Epithelial cell of proximal tubule (primary cell): ENCODE results near the gene SPAG4. TPM values are rescaled to one million over a fixed set of nuclear protein-coding genes. Genes with fewer than 3 reads are reported as not detected.

ENCODE experiments used
- DNase-seq: peaks from one replicate; pipeline ENCODE4 v3.0.0-alpha.2; 2011; ENCODE audit warnings: low read depth
- H3K4me3 ChIP-seq: 2 replicates; pipeline ENCODE4 v1.5.1; 2011; ENCODE audit warnings: low read depth, mild to moderate bottlenecking, low read length
- total RNA-seq: library from RNA; depleted of rRNA; stranded (reverse); fragments of >200 nt; gene quantifications from 2 replicates; pipeline ENCODE4 v1.2.3, GENCODE V29; 2015
- TF ChIP-seq, protein P1 (sequence below): conservative IDR thresholded peaks from 2 replicates; pipeline ENCODE4 v1.5.1; 2012; ENCODE audit warnings: low read depth, mild to moderate bottlenecking, low read length

The SPAG4 gene
- total RNA-seq, 1 donor from 2014 or later = 15.9 TPM

DNA sequence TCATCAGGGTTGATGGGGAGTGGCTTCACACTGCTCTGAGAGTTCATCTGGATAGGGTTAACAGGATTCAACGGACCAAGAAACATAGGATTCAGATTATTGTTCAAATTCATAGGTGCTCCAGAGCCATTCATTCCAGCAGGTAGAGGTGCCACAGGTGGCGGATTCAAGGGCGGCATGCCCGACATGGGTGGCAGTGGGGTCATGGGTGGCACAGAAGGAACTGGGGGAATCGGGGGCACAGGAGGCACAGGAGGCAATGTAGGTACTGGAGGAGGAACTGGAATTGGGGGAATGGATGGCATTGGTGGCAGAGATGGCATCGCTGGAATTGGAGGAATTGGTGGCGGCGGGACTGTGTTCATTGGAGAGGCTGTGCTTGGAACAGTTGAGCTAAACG is 38.8 kb downstream of the SPAG4 start:
- DNase-seq = no peak
- no peak overlapping the region for H3K4me3 ChIP-seq
- TF ChIP-seq, protein P1, sequence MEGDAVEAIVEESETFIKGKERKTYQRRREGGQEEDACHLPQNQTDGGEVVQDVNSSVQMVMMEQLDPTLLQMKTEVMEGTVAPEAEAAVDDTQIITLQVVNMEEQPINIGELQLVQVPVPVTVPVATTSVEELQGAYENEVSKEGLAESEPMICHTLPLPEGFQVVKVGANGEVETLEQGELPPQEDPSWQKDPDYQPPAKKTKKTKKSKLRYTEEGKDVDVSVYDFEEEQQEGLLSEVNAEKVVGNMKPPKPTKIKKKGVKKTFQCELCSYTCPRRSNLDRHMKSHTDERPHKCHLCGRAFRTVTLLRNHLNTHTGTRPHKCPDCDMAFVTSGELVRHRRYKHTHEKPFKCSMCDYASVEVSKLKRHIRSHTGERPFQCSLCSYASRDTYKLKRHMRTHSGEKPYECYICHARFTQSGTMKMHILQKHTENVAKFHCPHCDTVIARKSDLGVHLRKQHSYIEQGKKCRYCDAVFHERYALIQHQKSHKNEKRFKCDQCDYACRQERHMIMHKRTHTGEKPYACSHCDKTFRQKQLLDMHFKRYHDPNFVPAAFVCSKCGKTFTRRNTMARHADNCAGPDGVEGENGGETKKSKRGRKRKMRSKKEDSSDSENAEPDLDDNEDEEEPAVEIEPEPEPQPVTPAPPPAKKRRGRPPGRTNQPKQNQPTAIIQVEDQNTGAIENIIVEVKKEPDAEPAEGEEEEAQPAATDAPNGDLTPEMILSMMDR = no peak

DNA sequence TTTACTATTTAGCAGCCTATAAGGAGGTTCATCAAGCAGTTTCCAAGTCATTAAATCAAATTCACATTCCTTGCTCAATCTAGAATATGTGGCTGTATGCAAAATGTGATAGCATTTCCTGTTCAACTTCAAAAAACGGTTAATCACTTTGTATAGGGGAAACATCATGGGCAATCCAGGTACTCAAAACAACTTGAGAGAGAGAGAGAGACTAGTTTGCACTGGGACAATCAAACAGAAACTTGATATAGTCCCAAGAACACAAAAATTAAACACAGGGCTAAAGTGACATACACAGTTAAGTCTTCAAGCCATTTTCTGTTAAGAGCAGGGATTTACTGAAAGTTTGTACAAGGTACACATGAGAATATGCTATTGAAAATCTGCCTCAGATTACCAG is 41.6 kb downstream of the SPAG4 start:
- DNase-seq = no peak
- H3K4me3 ChIP-seq = no peak overlapping the region
- TF ChIP-seq, protein P1 = no peak

DNA sequence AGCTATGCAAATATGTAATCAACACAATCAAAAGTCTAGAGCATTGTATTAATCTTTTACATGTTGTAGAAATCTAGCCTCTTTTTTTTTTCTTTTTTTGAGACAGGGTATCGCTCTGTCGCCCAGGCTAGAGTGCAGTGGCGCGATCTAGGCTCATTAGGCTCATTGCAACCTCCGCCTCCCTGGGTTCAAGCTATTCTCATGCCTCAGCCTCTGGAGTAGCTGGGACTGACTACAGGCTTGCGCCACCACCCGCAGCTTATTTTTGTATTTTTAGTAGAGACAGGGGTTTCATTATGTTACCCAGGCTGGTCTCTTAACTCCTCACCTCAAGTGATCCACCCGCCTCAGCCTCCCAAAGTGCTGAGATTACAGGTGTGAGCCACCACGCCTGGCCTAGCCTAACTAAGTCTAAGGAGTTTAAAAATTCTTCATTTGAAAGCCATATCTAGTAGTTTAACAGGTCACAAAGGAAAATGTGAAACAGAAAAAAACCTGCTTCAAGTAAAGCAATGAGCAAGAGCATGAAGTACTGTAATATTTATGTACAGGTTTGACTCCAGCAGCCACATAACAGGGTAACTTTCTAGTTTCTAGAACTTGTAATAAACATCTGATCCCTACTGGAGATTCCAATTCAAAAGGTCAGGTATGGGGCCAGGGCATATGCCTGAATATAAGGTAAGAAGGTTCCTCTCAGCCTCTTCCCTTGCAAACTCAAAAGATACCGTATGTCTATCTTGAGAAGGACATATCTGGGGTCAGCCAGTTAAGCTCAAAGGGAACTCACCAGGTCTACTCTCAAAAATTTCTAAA is 44.7 kb downstream of the SPAG4 start:
- no peak for DNase-seq
- TF ChIP-seq, protein P1 = no peak
- no peak overlapping the region for H3K4me3 ChIP-seq

DNA sequence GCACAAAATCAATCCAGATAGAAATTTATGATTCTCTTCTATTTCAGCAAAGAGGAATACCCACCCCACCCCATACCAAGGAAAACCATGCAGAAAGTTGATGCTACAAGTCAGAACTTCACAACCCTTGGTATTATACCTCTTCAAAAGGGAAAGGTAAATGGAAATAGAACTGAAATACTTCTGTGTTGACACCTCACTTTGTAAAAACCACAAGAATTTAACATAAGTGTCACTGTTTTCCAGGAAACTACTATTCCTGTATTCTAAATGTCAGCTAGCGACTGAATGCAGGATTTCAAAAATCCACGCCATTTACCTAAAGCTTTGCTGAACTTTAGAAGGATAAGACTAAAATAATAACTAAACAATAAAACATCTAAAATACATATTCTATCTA is 45.4 kb downstream of the SPAG4 start:
- peak overlapping the region; percentile 2 for H3K4me3 ChIP-seq
- DNase-seq = no peak
- TF ChIP-seq, protein P1 = no peak

DNA sequence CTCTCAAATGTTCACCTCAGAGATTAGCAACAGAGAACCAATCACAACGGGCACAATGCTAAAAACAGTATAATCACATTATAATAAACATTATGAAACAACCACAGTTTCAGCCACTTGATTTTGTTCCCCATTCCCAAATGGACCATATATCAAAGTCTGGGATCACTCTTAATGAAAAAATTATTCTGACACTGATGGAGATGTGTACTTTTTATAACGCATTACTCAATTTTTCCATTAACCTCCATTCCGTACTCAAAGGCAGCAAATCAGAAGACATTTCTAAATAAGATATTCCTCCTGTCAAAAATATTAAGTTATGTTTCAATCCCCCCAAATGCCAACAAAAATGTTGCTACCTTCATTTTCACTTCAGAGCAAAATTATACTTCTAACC is 46.3 kb downstream of the SPAG4 start:
- DNase-seq = no peak
- TF ChIP-seq, protein P1 = no peak
- H3K4me3 ChIP-seq = peak overlapping the region; percentile 9

DNA sequence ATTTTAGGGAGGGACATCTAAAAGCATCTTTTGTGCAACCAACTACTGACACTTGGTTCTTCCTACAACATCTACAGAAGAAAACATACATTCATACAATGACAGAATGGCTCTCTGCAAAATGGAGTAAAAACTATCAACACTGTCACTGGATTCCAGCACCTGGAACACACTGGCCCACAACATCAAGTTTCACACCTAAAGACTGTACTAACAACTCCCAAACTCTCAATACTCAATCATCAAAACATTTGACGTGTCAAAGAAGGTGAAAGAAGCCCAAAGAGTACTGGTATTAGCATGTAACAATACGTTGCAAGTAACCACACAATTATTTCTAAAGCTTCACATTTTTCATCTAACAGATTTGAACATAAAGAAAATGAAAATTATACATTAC is 46.9 kb downstream of the SPAG4 start:
- no peak for DNase-seq
- TF ChIP-seq, protein P1 = no peak
- peak overlapping the region; percentile 93 for H3K4me3 ChIP-seq
